HEK293T (cell line): ENCODE measurements around the gene DTNBP1.

Experiments used
- CTCF ChIA-PET: fragments of 350-600 bp; formaldehyde crosslinking; extraction: SDS; loops from one replicate; lab custom pipeline; 2021; ENCODE audit warnings: antibody characterized with exemption, inconsistent platforms; lab: Yijun Ruan, JAX
- POLR2A ChIA-PET: fragments of 350-600 bp; formaldehyde crosslinking; extraction: SDS; loops from one replicate; lab custom pipeline; 2020; ENCODE audit warnings: antibody characterized with exemption, inconsistent platforms; lab: Yijun Ruan, JAX
- DNase-seq: peaks from one replicate; pipeline ENCODE4 v3.0.0; 2012; ENCODE audit warnings: mixed read lengths; ENCODE audit errors: extremely low spot score
- ARNT ChIP-seq: fragments of 450-650 bp; IDR thresholded peaks from 2 replicates; pipeline ENCODE4 v1.6.1; 2017; ENCODE audit warnings: mild to moderate bottlenecking
- BHLHE40 ChIP-seq: fragments of 450-650 bp; IDR thresholded peaks from 2 replicates; pipeline ENCODE4 v1.6.1; 2016; ENCODE audit warnings: mild to moderate bottlenecking, moderate library complexity, borderline replicate concordance
- CTBP1 ChIP-seq: fragments of 450-650 bp; IDR thresholded peaks from 2 replicates; pipeline ENCODE4 v1.6.1; 2016; ENCODE audit warnings: borderline replicate concordance
- ELF4 ChIP-seq: fragments of 450-650 bp; IDR thresholded peaks from 2 replicates; pipeline ENCODE4 v1.6.1; 2017; ENCODE audit warnings: antibody characterized with exemption
- FOXA1 ChIP-seq: fragments of 450-650 bp; IDR thresholded peaks from 2 replicates; pipeline ENCODE4 v1.6.1; 2016; ENCODE audit warnings: mild to moderate bottlenecking
- FOXK2 ChIP-seq: fragments of 450-650 bp; IDR thresholded peaks from 2 replicates; pipeline ENCODE4 v1.6.1; 2016; ENCODE audit warnings: mild to moderate bottlenecking
- FOXM1 ChIP-seq: fragments of 450-650 bp; IDR thresholded peaks from 2 replicates; pipeline ENCODE4 v1.6.1; 2017; ENCODE audit warnings: mild to moderate bottlenecking, borderline replicate concordance
- HDGF ChIP-seq: fragments of 450-650 bp; IDR thresholded peaks from 2 replicates; pipeline ENCODE4 v1.6.1; 2017; ENCODE audit warnings: antibody characterized with exemption, borderline replicate concordance
- L3MBTL2 ChIP-seq: fragments of 450-650 bp; conservative IDR thresholded peaks from 2 replicates; pipeline ENCODE4 v1.6.1; 2016; ENCODE audit warnings: mild to moderate bottlenecking
- LEF1 ChIP-seq: fragments of 450-650 bp; IDR thresholded peaks from 2 replicates; pipeline ENCODE4 v1.6.1; 2017; ENCODE audit warnings: mild to moderate bottlenecking, borderline replicate concordance
- NFRKB ChIP-seq: fragments of 450-650 bp; IDR thresholded peaks from 2 replicates; pipeline ENCODE4 v1.6.1; 2016; ENCODE audit warnings: mild to moderate bottlenecking, moderate library complexity
- PKNOX1 ChIP-seq: fragments of 450-650 bp; IDR thresholded peaks from 2 replicates; pipeline ENCODE4 v1.6.1; 2016
- SP1 ChIP-seq: fragments of 450-650 bp; IDR thresholded peaks from 2 replicates; pipeline ENCODE4 v1.6.1; 2017
- SUZ12 ChIP-seq: fragments of 450-650 bp; IDR thresholded peaks from 2 replicates; pipeline ENCODE4 v1.6.1; 2016; ENCODE audit warnings: mild to moderate bottlenecking
- TARDBP ChIP-seq: fragments of 450-650 bp; IDR thresholded peaks from 2 replicates; pipeline ENCODE4 v1.6.1; 2016
- ZNF384 ChIP-seq: fragments of 450-650 bp; IDR thresholded peaks from 2 replicates; pipeline ENCODE4 v1.6.1; 2016

The DTNBP1 gene

GRCh38 chr6:15628499-15629131 is 34.2 kb downstream of the DTNBP1 start:
- DNase-seq = no peak
- POLR2A ChIA-PET = no interaction called here
- CTCF ChIA-PET = interaction anchor here (0.6 kb wide), 1 partner anchor 153 kb away, joined by 4 read pairs; no protein-coding TSS in a partner anchor

GRCh38 chr6:15627821-15628220 is 35.0 kb downstream of the DTNBP1 start:
- ChIA-PET POLR2A (no interaction called here), CTCF (no interaction called here)
- DNase-seq = no peak
- no peak for TF ChIP-seq FOXA1

More at GRCh38 chr6:15628499-15629131, 34.2 kb downstream of the DTNBP1 start:
- TF ChIP-seq HDGF = no peak
- no peak for TF ChIP-seq ARNT
- no peak for TF ChIP-seq ELF4
- TF ChIP-seq FOXA1 = no peak
- TF ChIP-seq SP1 = no peak
- TF ChIP-seq L3MBTL2 = no peak
- no peak for TF ChIP-seq LEF1
- TF ChIP-seq FOXK2 = no peak
- no peak for TF ChIP-seq SUZ12
- no peak for TF ChIP-seq CTBP1
- TF ChIP-seq PKNOX1 = no peak
- no peak for TF ChIP-seq ZNF384
- no peak for TF ChIP-seq TARDBP
- no peak for TF ChIP-seq NFRKB

- POLR2A ChIA-PET = no interaction called here
- CTCF ChIA-PET = no interaction called here
- TF ChIP-seq PKNOX1 (no peak), NFRKB (no peak), FOXK2 (no peak), LEF1 (no peak), HDGF (no peak), ELF4 (no peak), FOXM1 (no peak), TARDBP (no peak)
- DNase-seq = no peak
Measured at GRCh38 chr6:15626878-15627674, 35.8 kb downstream of the DTNBP1 start.

- CTCF ChIA-PET = no interaction called here
- no peak for DNase-seq
- TF ChIP-seq CTBP1 (no peak), FOXK2 (no peak), ARNT (no peak), FOXA1 (no peak)
- POLR2A ChIA-PET = no interaction called here
Measured at GRCh38 chr6:15626160-15626559, 36.7 kb downstream of the DTNBP1 start.

GRCh38 chr6:15623276-15624116 is 39.3 kb downstream of the DTNBP1 start:
- ChIA-PET POLR2A (no interaction called here), CTCF (interaction anchor here (0.6 to 1.9 kb wide), 4 partner anchors 9 to 102 kb away, joined by 3 to 7 read pairs (median 4); no protein-coding TSS in a partner anchor)
- TF ChIP-seq ELF4 (no peak), TARDBP (no peak), BHLHE40 (no peak), NFRKB (no peak), SUZ12 (no peak), CTBP1 (no peak), ARNT (no peak), L3MBTL2 (no peak), PKNOX1 (no peak), FOXK2 (no peak), SP1 (no peak), HDGF (no peak), FOXA1 (no peak), ZNF384 (no peak), FOXM1 (no peak), LEF1 (no peak)
- DNase-seq = no peak
